Astrocyte (in vitro differentiated cells and primary cell): ENCODE measurements around the gene BEND5. TPM values are rescaled to one million over a fixed set of nuclear protein-coding genes. Genes with fewer than 3 reads are reported as not detected.

Experiments used
- DNase-seq: peaks from one replicate; pipeline ENCODE4 v3.0.0-alpha.2; 2010; ENCODE audit warnings: low read depth
- FAIRE-seq: peaks from 2 replicates; lab custom pipeline; 2011; peaks lifted over from hg19 to GRCh38; lab: Jason Lieb, UNC
- H2AFZ ChIP-seq: 2 replicates; pipeline ENCODE4 v1.6.0; 2012; ENCODE audit warnings: low read depth, low read length, inconsistent platforms
- H3K27ac ChIP-seq: 2 replicates; pipeline ENCODE4 v1.5.1; 2011; ENCODE audit warnings: low read depth, low read length, inconsistent platforms
- H3K27me3 ChIP-seq: 2 replicates; pipeline ENCODE4 v1.6.0; 2011; ENCODE audit warnings: low read length, inconsistent platforms; ENCODE audit not compliant: insufficient read depth
- H3K36me3 ChIP-seq: 2 replicates; pipeline ENCODE4 v1.5.1; 2011; ENCODE audit warnings: low read length, inconsistent platforms; ENCODE audit not compliant: insufficient read depth
- H3K4me1 ChIP-seq: 2 replicates; pipeline ENCODE4 v1.5.1; 2011; ENCODE audit warnings: low read length, inconsistent platforms; ENCODE audit not compliant: insufficient read depth
- H3K4me2 ChIP-seq: 2 replicates; pipeline ENCODE4 v1.6.0; 2012; ENCODE audit warnings: low read length, inconsistent platforms
- H3K4me3 ChIP-seq: 2 replicates; pipeline ENCODE4 v1.5.1; 2011; ENCODE audit warnings: low read depth, mild to moderate bottlenecking, low read length, inconsistent platforms; ENCODE audit not compliant: insufficient read depth
- H3K79me2 ChIP-seq: 2 replicates; pipeline ENCODE4 v1.6.0; 2012; ENCODE audit warnings: mild to moderate bottlenecking, low read length, inconsistent platforms; ENCODE audit not compliant: insufficient read depth
- H3K9ac ChIP-seq: 2 replicates; pipeline ENCODE4 v1.6.0; 2012; ENCODE audit warnings: mild to moderate bottlenecking, low read length, inconsistent platforms
- H3K9me3 ChIP-seq: 2 replicates; pipeline ENCODE4 v1.5.1; 2012; ENCODE audit warnings: low read depth, mild to moderate bottlenecking, low read length, inconsistent platforms; ENCODE audit not compliant: insufficient read depth
- H4K20me1 ChIP-seq: 2 replicates; pipeline ENCODE4 v1.6.0; 2012; ENCODE audit warnings: low read length, inconsistent platforms; ENCODE audit not compliant: insufficient read depth
- H3K27ac Mint-ChIP-seq: one replicate; pipeline ENCODE4 v1.8.0; 2021; ENCODE audit warnings: mild to moderate bottlenecking, mixed read lengths; ENCODE audit not compliant: unreplicated experiment
- H3K27me3 Mint-ChIP-seq: one replicate; pipeline ENCODE4 v1.8.0; 2021; ENCODE audit warnings: low read depth, mixed read lengths; ENCODE audit not compliant: unreplicated experiment
- H3K36me3 Mint-ChIP-seq: one replicate; pipeline ENCODE4 v1.8.0; 2021; ENCODE audit warnings: low read depth, mixed read lengths; ENCODE audit not compliant: unreplicated experiment
- H3K4me1 Mint-ChIP-seq: one replicate; pipeline ENCODE4 v1.8.0; 2021; ENCODE audit warnings: low read depth, mixed read lengths; ENCODE audit not compliant: unreplicated experiment
- H3K4me3 Mint-ChIP-seq: one replicate; pipeline ENCODE4 v1.8.0; 2021; ENCODE audit warnings: mild to moderate bottlenecking, moderate library complexity, mixed read lengths; ENCODE audit not compliant: unreplicated experiment
- H3K9me3 Mint-ChIP-seq: one replicate; pipeline ENCODE4 v1.8.0; 2021; ENCODE audit warnings: mild to moderate bottlenecking, mixed read lengths; ENCODE audit not compliant: unreplicated experiment
- EZH2 ChIP-seq: IDR thresholded peaks from 2 replicates; pipeline ENCODE4 v1.6.1; 2012; ENCODE audit warnings: mild to moderate bottlenecking, low read length, inconsistent platforms; ENCODE audit not compliant: insufficient read depth
- total RNA-seq: library from RNA; stranded (reverse); gene quantifications from 2 replicates; pipeline ENCODE4 v1.2.1, GENCODE V29; 2021
- TF ChIP-seq, protein P1 (sequence below): IDR thresholded peaks from 2 replicates; pipeline ENCODE4 v1.5.1; 2011; ENCODE audit warnings: low read depth, mild to moderate bottlenecking, inconsistent platforms, low read length, moderate library complexity; ENCODE audit not compliant: insufficient read depth

BEND5 gene
- total RNA-seq, 1 donor from 2014 or later: 1.4 TPM

DNA sequence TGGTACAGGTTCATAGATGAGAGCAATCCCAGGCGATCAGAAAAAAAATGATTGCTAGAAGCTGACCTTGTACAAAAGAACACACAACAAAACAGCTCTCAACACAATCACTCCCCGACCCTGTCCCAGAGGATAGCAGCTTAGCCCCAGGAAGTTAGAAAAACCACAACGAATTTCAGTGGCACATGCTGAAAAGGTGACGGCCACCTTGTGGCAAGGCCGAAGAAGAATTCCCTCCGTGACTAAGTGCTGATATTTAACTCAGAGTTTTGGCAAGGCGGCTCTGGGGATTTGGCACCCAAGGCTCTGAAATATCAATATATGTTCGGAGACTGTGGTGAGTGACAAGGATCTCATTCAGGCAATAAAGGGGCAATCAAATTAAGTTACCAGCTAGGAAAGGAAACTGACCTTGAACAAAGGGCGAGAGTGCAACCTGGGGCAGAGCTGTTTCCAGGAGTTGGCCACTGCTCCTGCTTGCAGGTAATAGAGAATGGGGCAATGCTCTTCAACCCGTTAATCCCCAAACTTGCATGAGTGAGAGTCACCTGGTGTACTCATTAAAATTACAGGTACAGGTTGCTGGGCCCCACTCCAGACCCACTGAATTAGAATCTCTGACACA lies 96.2 kb downstream of the BEND5 start:
- TF ChIP-seq EZH2: no peak
- TF ChIP-seq, protein P1, sequence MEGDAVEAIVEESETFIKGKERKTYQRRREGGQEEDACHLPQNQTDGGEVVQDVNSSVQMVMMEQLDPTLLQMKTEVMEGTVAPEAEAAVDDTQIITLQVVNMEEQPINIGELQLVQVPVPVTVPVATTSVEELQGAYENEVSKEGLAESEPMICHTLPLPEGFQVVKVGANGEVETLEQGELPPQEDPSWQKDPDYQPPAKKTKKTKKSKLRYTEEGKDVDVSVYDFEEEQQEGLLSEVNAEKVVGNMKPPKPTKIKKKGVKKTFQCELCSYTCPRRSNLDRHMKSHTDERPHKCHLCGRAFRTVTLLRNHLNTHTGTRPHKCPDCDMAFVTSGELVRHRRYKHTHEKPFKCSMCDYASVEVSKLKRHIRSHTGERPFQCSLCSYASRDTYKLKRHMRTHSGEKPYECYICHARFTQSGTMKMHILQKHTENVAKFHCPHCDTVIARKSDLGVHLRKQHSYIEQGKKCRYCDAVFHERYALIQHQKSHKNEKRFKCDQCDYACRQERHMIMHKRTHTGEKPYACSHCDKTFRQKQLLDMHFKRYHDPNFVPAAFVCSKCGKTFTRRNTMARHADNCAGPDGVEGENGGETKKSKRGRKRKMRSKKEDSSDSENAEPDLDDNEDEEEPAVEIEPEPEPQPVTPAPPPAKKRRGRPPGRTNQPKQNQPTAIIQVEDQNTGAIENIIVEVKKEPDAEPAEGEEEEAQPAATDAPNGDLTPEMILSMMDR: peak; percentile 5
- H3K27ac ChIP-seq: no peak overlapping the region
- no peaks in the 10 kb centered on the region for H3K9me3 ChIP-seq
- Mint-ChIP-seq H3K36me3 (no peaks in the 10 kb centered on the region), H3K27me3 (peaks cover 10% of the 10 kb centered on the region), H3K27ac (no peak overlapping the region), H3K4me3 (no peak overlapping the region), H3K9me3 (no peaks in the 10 kb centered on the region), H3K4me1 (peaks cover under 1% of the 10 kb centered on the region)
- H4K20me1 ChIP-seq: no peaks in the 10 kb centered on the region
- no peaks in the 10 kb centered on the region for H3K27me3 ChIP-seq
- FAIRE-seq (no peak), DNase-seq (peak; percentile 30)
- no peaks in the 10 kb centered on the region for H3K36me3 ChIP-seq
- no peaks in the 10 kb centered on the region for H3K79me2 ChIP-seq
- no peak overlapping the region for H3K9ac ChIP-seq
- no peak overlapping the region for H3K4me2 ChIP-seq
- H3K4me3 ChIP-seq: no peak overlapping the region
- no peak overlapping the region for H2AFZ ChIP-seq
- H3K4me1 ChIP-seq: peaks cover 18% of the 10 kb centered on the region

DNA sequence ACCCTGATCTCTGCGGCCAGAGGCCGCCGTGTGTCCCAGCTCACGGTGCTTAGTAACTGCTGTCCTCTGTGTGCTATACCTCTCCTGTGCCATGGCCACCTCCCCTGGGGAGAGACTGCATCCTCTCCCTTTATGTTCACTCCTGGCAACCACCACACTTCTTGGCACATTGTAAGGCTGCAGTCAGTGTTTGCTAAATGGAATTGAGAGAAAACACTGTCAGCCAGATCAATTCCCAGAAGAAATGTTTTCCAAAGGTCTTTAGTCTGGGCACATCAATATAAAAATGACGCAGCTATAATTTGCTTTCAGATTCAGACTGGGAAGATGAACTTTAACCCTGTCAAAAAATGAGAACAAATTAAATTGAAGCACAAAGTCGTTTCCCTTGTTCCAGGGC lies 96.8 kb downstream of the BEND5 start:
- Histone ChIP-seq H4K20me1 (no peaks in the 10 kb centered on the region), H3K9ac (no peak overlapping the region), H3K4me1 (peaks cover 24% of the 10 kb centered on the region), H3K79me2 (no peaks in the 10 kb centered on the region), H2AFZ (no peak overlapping the region), H3K9me3 (no peaks in the 10 kb centered on the region), H3K36me3 (no peaks in the 10 kb centered on the region), H3K4me2 (no peak overlapping the region), H3K4me3 (no peak overlapping the region), H3K27ac (no peak overlapping the region), H3K27me3 (no peaks in the 10 kb centered on the region)
- FAIRE-seq: no peak
- Mint-ChIP-seq H3K36me3 (no peaks in the 10 kb centered on the region), H3K9me3 (no peaks in the 10 kb centered on the region), H3K4me1 (peaks cover 7% of the 10 kb centered on the region), H3K27me3 (peaks cover 10% of the 10 kb centered on the region), H3K27ac (no peak overlapping the region), H3K4me3 (no peak overlapping the region)
- no peak for DNase-seq
- TF ChIP-seq, protein P1: no peak
- no peak for TF ChIP-seq EZH2

DNA sequence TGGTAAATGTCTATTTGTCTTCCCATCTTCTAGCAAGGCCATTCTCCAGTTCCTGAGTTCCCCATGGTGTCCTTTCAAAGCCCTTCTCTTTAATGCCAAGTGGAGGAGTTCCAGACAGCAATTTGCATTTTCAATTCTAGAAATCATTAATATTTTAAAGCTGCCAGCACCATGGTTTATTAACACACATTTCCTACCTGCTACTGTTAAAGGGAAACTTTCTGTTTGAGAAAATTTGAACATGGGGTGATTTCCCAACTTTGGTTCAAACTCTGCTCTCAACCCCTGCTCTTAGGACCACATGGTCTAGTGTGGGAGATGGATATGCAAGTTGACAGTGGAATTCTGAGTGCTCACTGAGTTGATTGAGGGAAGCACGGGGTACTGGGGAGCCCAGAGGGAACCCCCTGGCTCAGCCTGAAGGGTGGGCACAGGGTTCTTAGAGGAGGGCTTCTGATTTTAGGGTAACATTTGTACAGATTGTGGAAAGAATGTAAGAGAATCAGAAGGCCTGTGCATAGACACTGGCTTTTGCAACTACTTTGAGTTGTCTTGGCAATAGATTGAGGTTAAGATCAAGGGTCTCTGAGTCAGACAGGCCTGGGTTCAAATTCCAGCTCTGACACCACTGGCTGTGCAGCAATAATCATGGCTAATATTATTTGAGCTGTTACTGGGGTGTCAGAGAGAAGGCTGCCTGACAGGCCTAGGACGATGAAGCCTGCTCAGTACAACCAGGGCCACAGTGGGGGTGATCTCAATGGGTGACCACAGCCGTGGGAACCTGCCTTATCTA lies 97.8 kb downstream of the BEND5 start:
- Mint-ChIP-seq H3K4me3 (no peak overlapping the region), H3K27ac (no peak overlapping the region), H3K36me3 (no peaks in the 10 kb centered on the region), H3K4me1 (peaks cover 12% of the 10 kb centered on the region), H3K9me3 (no peaks in the 10 kb centered on the region), H3K27me3 (peaks cover 8% of the 10 kb centered on the region)
- no peak for FAIRE-seq
- no peaks in the 10 kb centered on the region for H3K9me3 ChIP-seq
- no peak overlapping the region for H3K9ac ChIP-seq
- peaks cover 29% of the 10 kb centered on the region for H3K4me1 ChIP-seq
- H3K4me3 ChIP-seq: no peak overlapping the region
- H3K4me2 ChIP-seq: no peak overlapping the region
- H2AFZ ChIP-seq: no peak overlapping the region
- no peaks in the 10 kb centered on the region for H3K36me3 ChIP-seq
- H3K27ac ChIP-seq: no peak overlapping the region
- H4K20me1 ChIP-seq: no peaks in the 10 kb centered on the region
- no peaks in the 10 kb centered on the region for H3K27me3 ChIP-seq
- H3K79me2 ChIP-seq: no peaks in the 10 kb centered on the region
- TF ChIP-seq, protein P1: no peak
- no peak for TF ChIP-seq EZH2
- DNase-seq: no peak
